K562 (cell line): ENCODE measurements around the gene SRCAP. TPM values are rescaled to one million over a fixed set of nuclear protein-coding genes. Genes with fewer than 3 reads are reported as not detected.
A peak's percentile ranks its signal among the peaks of the same experiment; 100 is the strongest.

Experiments used
- ATAC-seq: fragments of 200-7000 bp; cut with Tn5 transposase; 3 replicates; pipeline ENCODE4 v1.9.1; 2020; ENCODE audit warnings: moderate library complexity
- BruUV-seq: library from RNA; stranded (reverse); fragments of 400-500 nt; replicated peaks from 2 replicates; lab custom pipeline; 2021; lab: Mats Ljungman, UMichigan
- CTCF ChIA-PET: fragments of 300-600 bp; formaldehyde crosslinking; extraction: SDS; loops from one replicate; lab custom pipeline; 2021; ENCODE audit warnings: low intra/inter-chr PET ratio; lab: Yijun Ruan, JAX
- POLR2A ChIA-PET: fragments of 300-600, 350-650 bp; sonication (Branson Sonifier 250); formaldehyde crosslinking; extraction: SDS; loops from one replicate; lab custom pipeline; 2021; ENCODE audit warnings: antibody characterized with exemption, inconsistent platforms; lab: Yijun Ruan, JAX
- DNase-seq, 4 experiments: peaks; one replicate each; pipeline versions ENCODE4 v3.0.0 to v3.0.0-alpha.2; 2011 to 2018; ENCODE audit warnings: low spot score in 3 of 4, mixed read lengths in 3 of 4; ENCODE audit errors: extremely low read depth in 1 of 4
- FAIRE-seq: peaks from 2 replicates; lab custom pipeline; 2011; peaks lifted over from hg19 to GRCh38; lab: Jason Lieb, UNC
- H2AFZ ChIP-seq: 2 replicates; pipeline ENCODE4 v1.6.0; 2011; ENCODE audit warnings: low read depth, low read length, control low read depth, inconsistent platforms
- H3K27ac ChIP-seq: fragments of 200-600 bp; 3 replicates; pipeline ENCODE4 v1.8.0; 2011; ENCODE audit warnings: low read depth, mild to moderate bottlenecking, control low read depth, inconsistent platforms, low read length, moderate library complexity, mixed read lengths; ENCODE audit errors: extremely low read depth
- H3K27me3 ChIP-seq, 2 experiments: fragments of 300-600 bp in 1 of 2; 2 replicates in 1 of 2; 3 replicates in 1 of 2; pipeline versions ENCODE4 v1.6.0 to v1.8.0; 2011; ENCODE audit warnings: inconsistent platforms in 2 of 2, low read length in 2 of 2, mild to moderate bottlenecking in 1 of 2, mixed read lengths in 1 of 2, moderate library complexity in 1 of 2; ENCODE audit not compliant: control insufficient read depth in 2 of 2, insufficient read depth in 2 of 2
- H3K36me3 ChIP-seq: fragments of 300-600 bp; 3 replicates; pipeline ENCODE4 v1.8.0; 2011; ENCODE audit warnings: mild to moderate bottlenecking, low read length, inconsistent platforms; ENCODE audit not compliant: control insufficient read depth, insufficient read depth
- H3K4me1 ChIP-seq, 2 experiments: fragments of 200-600 bp in 1 of 2; replicated peaks in 1 of 2; 2 replicates in 1 of 2; 3 replicates in 1 of 2; pipeline versions ENCODE4 v1.5.1 to v1.8.0; 2011; ENCODE audit warnings: inconsistent platforms in 2 of 2, low read length in 2 of 2, mild to moderate bottlenecking in 1 of 2, mixed read lengths in 1 of 2, moderate library complexity in 1 of 2; ENCODE audit not compliant: control insufficient read depth in 2 of 2, insufficient read depth in 2 of 2
- H3K4me2 ChIP-seq: 2 replicates; pipeline ENCODE4 v1.6.1; 2011; ENCODE audit warnings: low read length, control low read depth, inconsistent platforms, mixed read lengths; ENCODE audit not compliant: insufficient read depth
- H3K4me3 ChIP-seq: fragments of 200-600 bp; sonication (generic), shearing (Covaris generic); 2 replicates; pipeline ENCODE4 v1.5.1; 2016; ENCODE audit warnings: control low read depth, inconsistent platforms
- H3K79me2 ChIP-seq: fragments of 200-600 bp; 3 replicates; pipeline ENCODE4 v1.8.0; 2011; ENCODE audit warnings: low read length, inconsistent platforms; ENCODE audit not compliant: control insufficient read depth, insufficient read depth
- H3K9ac ChIP-seq, 2 experiments: 2 replicates each; pipeline versions ENCODE4 v1.6.0 to v1.6.1; 2011; ENCODE audit warnings: low read depth in 2 of 2, low read length in 2 of 2, control low read depth in 1 of 2, inconsistent platforms in 1 of 2, mild to moderate bottlenecking in 1 of 2, mixed read lengths in 1 of 2; ENCODE audit not compliant: insufficient read depth in 1 of 2
- H3K9me1 ChIP-seq: one replicate; pipeline ENCODE4 v1.6.0; 2011; ENCODE audit warnings: inconsistent platforms, mild to moderate bottlenecking, low read length, moderate library complexity; ENCODE audit not compliant: control insufficient read depth, insufficient read depth
- H3K9me3 ChIP-seq: replicated peaks from 2 replicates; pipeline ENCODE4 v1.5.1; 2011; ENCODE audit warnings: low read depth, low read length, inconsistent platforms; ENCODE audit not compliant: control insufficient read depth, insufficient read depth
- H4K20me1 ChIP-seq: replicated peaks from 2 replicates; pipeline ENCODE4 v1.6.1; 2011; ENCODE audit warnings: low read length, inconsistent platforms, mixed read lengths; ENCODE audit not compliant: control insufficient read depth, insufficient read depth
- CEBPB ChIP-seq: fragments of 450-650 bp; IDR thresholded peaks from 2 replicates; pipeline ENCODE4 v1.6.1; 2016; ENCODE audit warnings: missing genetic modification characterization, missing compliant biosample characterization
- POLR2A ChIP-seq: fragments of 450-650 bp; conservative IDR thresholded peaks from 2 replicates; pipeline ENCODE4 v1.6.1; 2016
- POLR2G ChIP-seq: fragments of 200-400 bp; formaldehyde crosslinking; IDR thresholded peaks from 2 replicates; pipeline ENCODE4 v1.6.1; 2017; ENCODE audit warnings: low read depth, mild to moderate bottlenecking, antibody characterized with exemption, low read length, moderate library complexity
- RBFOX2 ChIP-seq: fragments of 200-400 bp; formaldehyde crosslinking; IDR thresholded peaks from 2 replicates; pipeline ENCODE4 v1.6.1; 2017; ENCODE audit warnings: low read depth, mild to moderate bottlenecking, low read length, moderate library complexity
- WGBS: fragments of 100-300 bp; shearing (Covaris generic); methylation state at CpG from one replicate; pipeline ENCODE4 v1.1.6; 2016; ENCODE audit warnings: low coverage, mixed read lengths; ENCODE audit not compliant: insufficient coverage; ENCODE audit errors: missing lambda C conversion rate; 5-methylcytosine and 5-hydroxymethylcytosine counted together
- in situ Hi-C: fragments of 300-500 bp; cut with MboI; formaldehyde crosslinking; loops from 4 replicates; pipeline ENCODE4 v1.15.0; 2018; ENCODE audit warnings: inconsistent platforms, mixed read lengths
- intact Hi-C: fragments of 100-400 bp; cut with micrococcal nuclease; formaldehyde crosslinking; loops from 2 replicates; pipeline ENCODE4 v1.14.2; 2022
- polyA plus RNA-seq, 8 experiments: library from polyadenylated mRNA; depleted of rRNA in 4 of 8; stranded (reverse) in 5 of 8; unstranded in 3 of 8; fragments of >200 nt; fragmentation: Nextera tagmentation in 2 of 8; fragmentation: Illumina TruSeq in 1 of 8; extraction: Ambion mirVana in 2 of 8; extraction: Trizol in 1 of 8; gene quantifications; 2 replicates each; pipeline versions ENCODE4 v1.2.1 to v1.2.3, GENCODE V29; 2011 to 2014; ENCODE audit warnings: inconsistent platforms in 1 of 8, missing spikeins in 1 of 8
- total RNA-seq, 7 experiments: library from RNA; depleted of rRNA in 6 of 7; stranded (reverse); fragments of >200 nt in 6 of 7; fragmentation: Illumina TruSeq in 2 of 7; extraction: Trizol in 2 of 7; gene quantifications; 2 replicates each; pipeline versions ENCODE4 v1.2.1 to v1.2.3, GENCODE V29; 2011 to 2021; ENCODE audit warnings: low replicate concordance in 1 of 7
- TF ChIP-seq, protein P1 (sequence below), 3 experiments: fragments of 200-800 bp in 1 of 3; sonication (Bioruptor generic) in 1 of 3; sonication (generic) in 1 of 3; formaldehyde crosslinking in 1 of 3; IDR thresholded peaks; 2 replicates each; pipeline versions ENCODE4 v1.6.1 to v1.8.0; 2016 to 2022; ENCODE audit warnings: mild to moderate bottlenecking in 2 of 3, missing compliant biosample characterization in 2 of 3, missing genetic modification characterization in 2 of 3, missing genetic modification reagents in 1 of 3

The SRCAP gene
- total and polyA plus RNA-seq, 9 of the 15 experiments (the other 6 are each of a cell fraction or from before 2014, with no cell fraction given) = 0.21 to 62.6 (median 5.8) TPM

GRCh38 chr16:30724641-30725417 lies 25.9 kb downstream of the SRCAP start:
- intact Hi-C loops = no loop called here
- no peak overlapping the region for H3K27ac ChIP-seq
- no peaks in the 10 kb centered on the region for H3K9me3 ChIP-seq
- H3K27me3 ChIP-seq = no peaks in the 10 kb centered on the region
- no peak for ATAC-seq
- peaks cover 97% of the 10 kb centered on the region for H3K36me3 ChIP-seq
- H4K20me1 ChIP-seq = 0 out of 2 replicates have a peak, but pooled peaks cover 3% of the 10 kb centered on the region
- no peak overlapping the region for H3K9ac ChIP-seq
- H3K79me2 ChIP-seq = peaks cover 12% of the 10 kb centered on the region; the same call in 2 of the 3 replicates
- CTCF ChIA-PET = no interaction called here
- TF ChIP-seq, protein P1, sequence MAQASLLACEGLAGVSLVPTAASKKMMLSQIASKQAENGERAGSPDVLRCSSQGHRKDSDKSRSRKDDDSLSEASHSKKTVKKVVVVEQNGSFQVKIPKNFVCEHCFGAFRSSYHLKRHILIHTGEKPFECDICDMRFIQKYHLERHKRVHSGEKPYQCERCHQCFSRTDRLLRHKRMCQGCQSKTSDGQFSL (CRISPR knock-in tag; IDR thresholded peaks at IDR 0.05) = peak; percentile 59; the same call in 1 of the 2 replicates
- TF ChIP-seq, protein P1 (tag; IDR thresholded peaks at IDR 0.05) = no peak
- TF ChIP-seq RBFOX2 (peak; percentile 41; the same call in 1 of the 2 replicates), CEBPB (no peak), POLR2A (0 out of 2 replicates have a peak, but pooled peaks have one; percentile 7), POLR2G (peak; percentile 51)
- TF ChIP-seq, all 486 proteins: peak for 4
- POLR2A ChIA-PET = interaction anchor here (0.5 to 3.0 kb wide), 10 partner anchors 10 to 281 kb away, joined by 3 to 19 read pairs (median 3); partner anchors contain the start of gene PHKG2
- H2AFZ ChIP-seq = no peak overlapping the region
- no peaks in the 10 kb centered on the region for H3K9me1 ChIP-seq
- in situ Hi-C loops = no loop called here
- no peak overlapping the region for H3K4me3 ChIP-seq
- WGBS = 92% methylated on average over 15 of the region's 23 CpGs
- FAIRE-seq (no peak), DNase-seq (no peak)
- H3K4me1 ChIP-seq = peaks cover 0 to 8% of the 10 kb centered on the region in 2 experiments; a peak in 2 of 5 replicates
- H3K4me2 ChIP-seq = no peak overlapping the region
- no TSS peak for BruUV-seq
